GM19372 (cell line): ENCODE measurements around the gene GLOD4.
"Not testable (repeated sequence)": the region's sequence is repeated elsewhere in the genome, so short reads cannot be mapped to it uniquely, and the experiment has no call there.

ENCODE experiments used
- ATAC-seq: cut with Tn5 transposase; IDR thresholded peaks from one replicate; pipeline ENCODE4 v1.9.1; 2021; ENCODE audit warnings: mild to moderate bottlenecking, low read depth, moderate library complexity; ENCODE audit not compliant: unreplicated experiment

Gene GLOD4

GRCh38 chr17:781805-782731, at the start of gene GLOD4, which contains the start of gene MRM3:
Gene GLOD4 (minus strand): TSS chr17:782280. CDS start chr17:782255, 25 bp downstream.
Gene MRM3 (plus strand): TSS chr17:782353. CDS start chr17:782379, 26 bp downstream.
- peak; percentile 94 for ATAC-seq

- no peak for ATAC-seq
Observed at GRCh38 chr17:830950-831349, 48.9 kb upstream of the GLOD4 start.

- ATAC-seq = no peak
Observed at GRCh38 chr17:830381-830780, 48.3 kb upstream of the GLOD4 start.

GRCh38 chr17:829614-830013, 47.5 kb upstream of the GLOD4 start:
- ATAC-seq = not testable (repeated sequence)

- ATAC-seq = no peak
Observed at GRCh38 chr17:828761-829160, 46.7 kb upstream of the GLOD4 start.

- no peak for ATAC-seq
Observed at GRCh38 chr17:826778-827177, 44.7 kb upstream of the GLOD4 start.

GRCh38 chr17:825216-825615, 43.1 kb upstream of the GLOD4 start:
- no peak for ATAC-seq

GRCh38 chr17:824378-824777, 42.3 kb upstream of the GLOD4 start:
- no peak for ATAC-seq

GRCh38 chr17:823501-823902, 41.4 kb upstream of the GLOD4 start:
- no peak for ATAC-seq

GRCh38 chr17:819251-819650, 37.2 kb upstream of the GLOD4 start:
- no peak for ATAC-seq

- no peak for ATAC-seq
Observed at GRCh38 chr17:814371-814770, 32.3 kb upstream of the GLOD4 start.

GRCh38 chr17:812638-813204, 30.6 kb upstream of the GLOD4 start:
- ATAC-seq = no peak

- ATAC-seq = no peak
Observed at GRCh38 chr17:811051-811784, 29.1 kb upstream of the GLOD4 start.

- no peak for ATAC-seq
Observed at GRCh38 chr17:807523-808294, 25.6 kb upstream of the GLOD4 start.

- no peak for ATAC-seq
Observed at GRCh38 chr17:806781-807522, 24.9 kb upstream of the GLOD4 start.

- no peak for ATAC-seq
Observed at GRCh38 chr17:806346-806745, 24.3 kb upstream of the GLOD4 start.

GRCh38 chr17:805886-806285, 23.8 kb upstream of the GLOD4 start:
- not testable (repeated sequence) for ATAC-seq

- ATAC-seq = no peak
Observed at GRCh38 chr17:804541-805435, 22.7 kb upstream of the GLOD4 start.
